Left kidney (tissue), 2 donors: ENCODE results near the gene CRELD2. TPM values are rescaled to one million over a fixed set of nuclear protein-coding genes. Genes with fewer than 3 reads are reported as not detected.

Experiments
- DNase-seq: peaks from one replicate; pipeline ENCODE4 v3.0.0-alpha.2; 2013
- polyA plus RNA-seq: library from polyadenylated mRNA; unstranded; fragments of 120-200 nt; gene quantifications from one replicate; pipeline ENCODE4 v1.2.1, GENCODE V29; 2013; ENCODE audit not compliant: insufficient read length

The CRELD2 gene
- polyA plus RNA-seq, 1 donor: 24.9 TPM

GRCh38 chr22:49929211-49929979, 11.0 kb downstream of the CRELD2 start:
- DNase-seq: no peak

GRCh38 chr22:49929994-49930575, 11.7 kb downstream of the CRELD2 start:
- DNase-seq: no peak

GRCh38 chr22:49930596-49931412, 12.4 kb downstream of the CRELD2 start:
- no peak for DNase-seq

GRCh38 chr22:49933236-49934159, 15.1 kb downstream of the CRELD2 start:
- no peak for DNase-seq

- no peak for DNase-seq
Observed at GRCh38 chr22:49934160-49934890, 15.9 kb downstream of the CRELD2 start.

GRCh38 chr22:49934891-49935557, 16.6 kb downstream of the CRELD2 start:
- no peak for DNase-seq

- no peak for DNase-seq
Observed at GRCh38 chr22:49935561-49935960, 17.1 kb downstream of the CRELD2 start.

- DNase-seq: no peak
Observed at GRCh38 chr22:49936018-49936972, 17.9 kb downstream of the CRELD2 start.

GRCh38 chr22:49936973-49937757, 18.7 kb downstream of the CRELD2 start:
- DNase-seq: no peak

GRCh38 chr22:49937758-49938564, 19.5 kb downstream of the CRELD2 start:
- DNase-seq: no peak

- no peak for DNase-seq
Observed at GRCh38 chr22:49938565-49939136, 20.2 kb downstream of the CRELD2 start.

- DNase-seq: no peak
Observed at GRCh38 chr22:49941507-49942316, 23.3 kb downstream of the CRELD2 start.

- DNase-seq: no peak
Observed at GRCh38 chr22:49942565-49943404, 24.4 kb downstream of the CRELD2 start.

- DNase-seq: no peak
Observed at GRCh38 chr22:49943405-49943765, 25.0 kb downstream of the CRELD2 start.

GRCh38 chr22:49943771-49944398, 25.5 kb downstream of the CRELD2 start:
- no peak for DNase-seq
